PC-3 (cell line): ENCODE data around the gene SBSN. TPM values are rescaled to one million over a fixed set of nuclear protein-coding genes. Genes with fewer than 3 reads are reported as not detected.

Experiments
- ATAC-seq: fragments of 200-7000 bp; cut with Tn5 transposase; 2 replicates; pipeline ENCODE4 v1.9.1; 2020; ENCODE audit warnings: mild to moderate bottlenecking, moderate library complexity
- BruUV-seq: library from RNA; stranded (reverse); fragments of 400-500 nt; replicated peaks from 2 replicates; lab custom pipeline; 2021; lab: Mats Ljungman, UMichigan
- CTCF ChIA-PET: fragments of 300-600 bp; sonication (Branson Sonifier 250); formaldehyde crosslinking; loops from one replicate; lab custom pipeline; 2022; ENCODE audit warnings: antibody characterized with exemption; lab: Charles Lee
- POLR2A ChIA-PET: fragments of 300-600 bp; sonication (Branson Sonifier 250); formaldehyde crosslinking; loops from one replicate; lab custom pipeline; 2022; ENCODE audit warnings: antibody characterized with exemption; ENCODE audit not compliant: unreplicated experiment; lab: Charles Lee
- DNase-seq: peaks from one replicate; pipeline ENCODE4 v3.0.0-alpha.2; 2015
- H2AFZ ChIP-seq: fragments of 300-600 bp; sonication (generic); 2 replicates; pipeline ENCODE4 v1.6.0; 2016; ENCODE audit warnings: antibody characterized with exemption, low read length
- H3F3A ChIP-seq: fragments of 300-600 bp; sonication (generic); one replicate; pipeline ENCODE4 v1.6.0; 2017; ENCODE audit warnings: antibody characterized with exemption, low read length, control low read depth, mild to moderate bottlenecking; ENCODE audit not compliant: unreplicated experiment
- H3K27ac ChIP-seq: fragments of 300-600 bp; sonication (generic); 2 replicates; pipeline ENCODE4 v1.5.1; 2016; ENCODE audit warnings: mild to moderate bottlenecking, low read length
- H3K27me3 ChIP-seq: fragments of 300-600 bp; sonication (generic); 2 replicates; pipeline ENCODE4 v1.6.1; 2016; ENCODE audit warnings: low read length, mixed read lengths
- H3K36me3 ChIP-seq: fragments of 300-600 bp; sonication (generic); 2 replicates; pipeline ENCODE4 v1.6.1; 2016; ENCODE audit warnings: low read depth, mixed run types, low read length, mixed read lengths
- H3K4me1 ChIP-seq: fragments of 300-600 bp; sonication (generic); 2 replicates; pipeline ENCODE4 v1.5.1; 2016; ENCODE audit warnings: low read length; ENCODE audit not compliant: insufficient read depth
- H3K4me2 ChIP-seq: fragments of 300-600 bp; sonication (generic); 2 replicates; pipeline ENCODE4 v1.6.0; 2016; ENCODE audit warnings: low read length
- H3K4me3 ChIP-seq: fragments of 300-600 bp; sonication (generic); 2 replicates; pipeline ENCODE4 v1.5.1; 2016; ENCODE audit warnings: mild to moderate bottlenecking, low read length, mixed read lengths
- H3K79me2 ChIP-seq: fragments of 300-600 bp; sonication (generic); 2 replicates; pipeline ENCODE4 v1.6.1; 2017; ENCODE audit warnings: low read length, mixed read lengths
- H3K9ac ChIP-seq: fragments of 300-600 bp; sonication (generic); 2 replicates; pipeline ENCODE4 v1.6.0; 2016; ENCODE audit warnings: mild to moderate bottlenecking, low read length
- H3K9me2 ChIP-seq: fragments of 300-600 bp; sonication (generic); replicated peaks from 2 replicates; pipeline ENCODE4 v1.6.1; 2016; ENCODE audit warnings: mixed run types, low read length, mixed read lengths
- H3K9me3 ChIP-seq: fragments of 300-600 bp; sonication (generic); 2 replicates; pipeline ENCODE4 v1.6.1; 2016; ENCODE audit warnings: low read length, mixed read lengths
- H4K20me1 ChIP-seq: fragments of 300-600 bp; sonication (generic); 2 replicates; pipeline ENCODE4 v1.6.1; 2016; ENCODE audit warnings: low read length, mixed read lengths
- CTCF ChIP-seq: fragments of 300-600 bp; sonication (generic); conservative IDR thresholded peaks from 2 replicates; pipeline ENCODE4 v1.5.1; 2017; ENCODE audit warnings: antibody characterized with exemption, low read depth, mild to moderate bottlenecking, low read length
- EZH2 ChIP-seq: fragments of 300-600 bp; sonication (generic); IDR thresholded peaks from one replicate; pipeline ENCODE4 v1.6.1; 2017; ENCODE audit warnings: antibody characterized with exemption, mild to moderate bottlenecking, low read length; ENCODE audit not compliant: unreplicated experiment
- EZH2phosphoT487 ChIP-seq: fragments of 300-600 bp; sonication (generic); IDR thresholded peaks from 2 replicates; pipeline ENCODE4 v1.6.1; 2018; ENCODE audit warnings: mild to moderate bottlenecking, antibody characterized with exemption, low read length, borderline replicate concordance
- intact Hi-C: fragments of 100-400 bp; cut with micrococcal nuclease; formaldehyde crosslinking; loops from 2 replicates; pipeline ENCODE4 v1.9.0; 2023
- total RNA-seq: library from RNA; depleted of rRNA; stranded (reverse); fragments of >200 nt; gene quantifications from 2 replicates; pipeline ENCODE4 v1.2.3, GENCODE V29; 2014

The SBSN gene
- total RNA-seq, 1 experiment from 2014 or later = 0.26 TPM

GRCh38 chr19:35491836-35492360 lies 36.2 kb downstream of the SBSN start:
- H3K9ac ChIP-seq = no peak overlapping the region
- no peaks in the 10 kb centered on the region for H3F3A ChIP-seq
- no peak overlapping the region for H3K4me3 ChIP-seq
- H3K9me2 ChIP-seq = no peaks in the 10 kb centered on the region
- H4K20me1 ChIP-seq = no peaks in the 10 kb centered on the region
- no peaks in the 10 kb centered on the region for H3K4me1 ChIP-seq
- no peaks in the 10 kb centered on the region for H3K79me2 ChIP-seq
- no peaks in the 10 kb centered on the region for H3K36me3 ChIP-seq
- H3K27me3 ChIP-seq = no peaks in the 10 kb centered on the region
- intact Hi-C loops = no loop called here
- H3K27ac ChIP-seq = no peak overlapping the region
- DNase-seq (no peak), ATAC-seq (no peak)
- ChIA-PET POLR2A (no interaction called here), CTCF (no interaction called here)
- no peaks in the 10 kb centered on the region for H3K9me3 ChIP-seq
- TF ChIP-seq EZH2phosphoT487 = no peak
- TF ChIP-seq CTCF = no peak
- TF ChIP-seq EZH2 = no peak
- H2AFZ ChIP-seq = no peak overlapping the region
- no TSS peak for BruUV-seq
- H3K4me2 ChIP-seq = no peak overlapping the region

DNA sequence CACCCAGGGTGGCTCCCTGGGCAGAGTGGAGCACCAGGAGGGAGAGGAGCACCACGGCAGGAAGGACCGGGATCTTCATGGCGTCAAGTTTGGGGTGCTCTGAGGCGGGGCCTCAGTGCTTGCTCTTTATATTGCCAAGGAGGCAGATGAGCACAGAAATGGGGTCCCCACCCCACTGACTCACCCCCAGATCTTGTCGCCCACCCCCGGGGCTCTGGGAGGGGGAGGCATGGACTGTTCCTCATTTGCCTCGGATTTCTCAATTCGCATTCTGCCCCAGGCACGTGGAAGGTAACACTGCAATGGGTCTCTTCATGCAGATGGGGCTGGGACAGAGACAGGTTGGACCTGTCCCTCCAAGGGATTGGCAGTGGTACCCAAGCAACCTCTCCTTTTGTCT lies 37.7 kb downstream of the SBSN start, which contains the start of gene KRTDAP:
KRTDAP (minus strand) TSS at position 101 of the 400 bp plus-strand sequence; CDS start at position 79, 22 bp downstream.
- no peaks in the 10 kb centered on the region for H3F3A ChIP-seq
- H3K27me3 ChIP-seq = no peaks in the 10 kb centered on the region
- ChIA-PET POLR2A (no interaction called here), CTCF (no interaction called here)
- H2AFZ ChIP-seq = no peak within 1 kb of the TSS
- DNase-seq (no peak), ATAC-seq (no peak)
- H3K36me3 ChIP-seq = no peaks in the 10 kb centered on the region
- H3K9me2 ChIP-seq = no peaks in the 10 kb centered on the region
- H3K9me3 ChIP-seq = no peaks in the 10 kb centered on the region
- H3K9ac ChIP-seq = no peak within 1 kb of the TSS
- H3K79me2 ChIP-seq = no peaks in the 10 kb centered on the region
- H4K20me1 ChIP-seq = no peaks in the 10 kb centered on the region
- H3K4me1 ChIP-seq = no peaks in the 10 kb centered on the region
- no peak within 1 kb of the TSS for H3K4me2 ChIP-seq
- TF ChIP-seq EZH2 (no peak), EZH2phosphoT487 (no peak), CTCF (no peak)
- no peak within 1 kb of the TSS for H3K4me3 ChIP-seq
- no peak within 1 kb of the TSS for H3K27ac ChIP-seq
- intact Hi-C loops = no loop called here
- no TSS peak for BruUV-seq

DNA sequence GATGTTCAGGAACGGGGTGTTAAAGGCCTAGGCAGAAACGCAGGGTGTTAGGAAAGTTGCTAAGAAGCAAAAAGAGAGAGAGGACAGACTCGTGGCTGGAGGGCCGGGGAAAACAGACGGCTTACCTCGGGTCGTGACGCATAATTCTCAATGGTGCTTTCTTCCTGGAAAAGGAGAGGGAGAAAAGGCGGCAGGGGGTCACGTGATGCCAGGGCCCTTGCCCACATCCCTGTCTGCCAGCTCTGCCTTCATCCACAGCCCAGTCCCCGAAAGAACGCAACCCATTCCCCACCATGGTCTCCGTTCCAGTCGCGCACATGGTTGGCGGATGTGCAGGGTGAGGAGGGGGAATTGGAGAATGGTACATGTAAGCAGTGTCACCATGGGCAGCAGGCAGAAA lies 39.4 kb downstream of the SBSN start:
- no peak overlapping the region for H3K4me2 ChIP-seq
- no peak overlapping the region for H3K27ac ChIP-seq
- POLR2A ChIA-PET = no interaction called here
- H3K79me2 ChIP-seq = no peaks in the 10 kb centered on the region
- no peak for ATAC-seq
- no peak overlapping the region for H2AFZ ChIP-seq
- H3K9me3 ChIP-seq = no peaks in the 10 kb centered on the region
- H3K4me3 ChIP-seq = no peak overlapping the region
- no peaks in the 10 kb centered on the region for H3K27me3 ChIP-seq
- no TSS peak for BruUV-seq
- no peaks in the 10 kb centered on the region for H3K36me3 ChIP-seq
- H3K9ac ChIP-seq = no peak overlapping the region
- H3K4me1 ChIP-seq = no peaks in the 10 kb centered on the region
- intact Hi-C loops = no loop called here
- no peak for TF ChIP-seq EZH2phosphoT487
- no peak for TF ChIP-seq EZH2
- CTCF ChIA-PET = no interaction called here
- H3K9me2 ChIP-seq = no peaks in the 10 kb centered on the region
- no peaks in the 10 kb centered on the region for H4K20me1 ChIP-seq
- no peaks in the 10 kb centered on the region for H3F3A ChIP-seq
- DNase-seq = no peak
